HCT116 (cell line): ENCODE measurements around the gene ABHD4.

Experiments used
- ATF3 ChIP-seq: IDR thresholded peaks from 2 replicates; pipeline ENCODE4 v1.6.1; 2012
- CTCF ChIP-seq, 3 experiments: fragments of 200-600 bp in 1 of 3; sonication (generic) in 1 of 3; IDR thresholded peaks in 2 of 3; conservative IDR thresholded peaks in 1 of 3; 2 replicates each; pipeline ENCODE4 v1.5.1; 2012 to 2017; ENCODE audit warnings: low read depth in 2 of 3, low read length in 2 of 3, antibody characterized with exemption in 1 of 3, borderline replicate concordance in 1 of 3, control low read depth in 1 of 3, mild to moderate bottlenecking in 1 of 3, mixed read lengths in 1 of 3, mixed run types in 1 of 3, moderate library complexity in 1 of 3; ENCODE audit not compliant: insufficient read depth in 1 of 3
- EZH2 ChIP-seq: fragments of 200-600 bp; sonication (generic); IDR thresholded peaks from 2 replicates; pipeline ENCODE4 v1.6.1; 2017; ENCODE audit warnings: antibody characterized with exemption, mixed run types
- POLR2AphosphoS5 ChIP-seq: IDR thresholded peaks from 2 replicates; pipeline ENCODE4 v1.6.1; 2011; ENCODE audit warnings: mild to moderate bottlenecking, low read depth, low read length, moderate library complexity
- SP1 ChIP-seq: IDR thresholded peaks from 2 replicates; pipeline ENCODE4 v1.6.1; 2012; ENCODE audit warnings: low read depth
- SRF ChIP-seq: IDR thresholded peaks from 2 replicates; pipeline ENCODE4 v1.6.1; 2012; ENCODE audit warnings: low read depth
- YY1 ChIP-seq: IDR thresholded peaks from 2 replicates; pipeline ENCODE4 v1.6.1; 2011; ENCODE audit warnings: low read length, low read depth, moderate library complexity, mild to moderate bottlenecking; ENCODE audit not compliant: insufficient replicate concordance; ENCODE audit errors: extremely low read depth

DNA sequence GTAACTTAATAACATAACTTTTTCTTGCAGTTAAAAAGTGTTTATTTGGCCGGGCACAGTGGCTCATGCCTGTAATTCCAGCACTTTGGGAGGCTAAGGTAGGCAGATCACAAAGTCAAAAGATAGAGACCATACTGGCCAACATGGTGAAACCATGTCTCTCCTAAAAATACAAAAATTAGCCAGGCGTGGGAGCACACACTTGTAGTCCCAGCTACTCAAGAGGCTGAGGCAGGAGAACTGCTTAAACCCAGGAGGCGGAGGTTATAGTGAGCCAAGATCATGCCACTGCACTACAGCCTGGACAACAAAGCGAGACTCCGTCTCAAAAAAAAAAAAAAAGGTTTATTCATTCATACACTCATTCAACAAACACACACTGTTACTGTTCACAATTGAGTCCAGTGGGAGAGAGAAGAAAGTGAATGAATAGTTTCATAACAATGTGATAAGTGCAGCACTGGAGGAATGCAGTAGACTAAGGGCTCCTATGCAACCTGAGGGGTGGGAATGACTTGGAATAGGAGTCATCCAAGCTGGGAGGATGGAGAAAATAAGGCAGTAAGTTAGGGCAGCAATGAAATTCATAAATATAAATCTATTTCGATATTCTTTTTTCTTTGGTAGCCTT is 28.9 kb upstream of the ABHD4 start:
- TF ChIP-seq YY1 (no peak), EZH2 (no peak), SP1 (no peak), POLR2AphosphoS5 (no peak), CTCF (IDR thresholded peaks at IDR 0.05 in 2 of 3, conservative IDR thresholded peaks at IDR 0.05 in 1 of 3; ENCODE audit: borderline replicate concordance in 1 of 3, insufficient read depth in 1 of 3, low read depth in 2 of 3, low read length in 2 of 3) (no peak), SRF (no peak), ATF3 (no peak)
